K562 (cell line): Measurements from ENCODE around the gene CRX.

Experiments used
- CHD2 ChIP-seq: IDR thresholded peaks from 2 replicates; pipeline ENCODE4 v1.6.1; 2011; ENCODE audit warnings: low read depth, low read length
- FOXP1 ChIP-seq: sonication (generic); formaldehyde crosslinking; IDR thresholded peaks from 2 replicates; pipeline ENCODE4 v1.8.0; 2022; ENCODE audit warnings: mild to moderate bottlenecking, missing genetic modification reagents
- KAT8 ChIP-seq: fragments of 450-650 bp; IDR thresholded peaks from 2 replicates; pipeline ENCODE4 v1.6.1; 2016; ENCODE audit warnings: low read depth, mild to moderate bottlenecking
- KLF10 ChIP-seq: fragments of 250-450 bp; sonication (Bioruptor Pico); IDR thresholded peaks from 2 replicates; pipeline ENCODE4 v1.6.1; 2021; ENCODE audit warnings: matching md5 sums
- MTF1 ChIP-seq: fragments of 250-450 bp; sonication (Bioruptor Pico); IDR thresholded peaks from 2 replicates; pipeline ENCODE4 v1.9.0; 2021; ENCODE audit warnings: moderate library complexity, mild to moderate bottlenecking, inconsistent platforms, borderline replicate concordance
- MYC ChIP-seq, 2 experiments: fragments of 250-450 bp in 1 of 2; sonication (Bioruptor Pico) in 1 of 2; IDR thresholded peaks; 2 replicates each; pipeline versions ENCODE4 v1.5.1 to v1.6.1; 2012 to 2021; ENCODE audit warnings: low read depth in 2 of 2, borderline replicate concordance in 1 of 2, improper control_type of control experiment in 1 of 2, low read length in 1 of 2, mild to moderate bottlenecking in 1 of 2, moderate library complexity in 1 of 2
- ZNF165 ChIP-seq: fragments of 250-450 bp; sonication (Bioruptor Pico); IDR thresholded peaks from 2 replicates; pipeline ENCODE4 v1.4.0; 2020; ENCODE audit warnings: borderline replicate concordance
- TF ChIP-seq, protein P1 (sequence below): fragments of 450-650 bp; IDR thresholded peaks from 2 replicates; pipeline ENCODE4 v1.6.1; 2016; ENCODE audit warnings: borderline replicate concordance
- TF ChIP-seq, protein P2 (sequence below): sonication (generic); formaldehyde crosslinking; IDR thresholded peaks from 2 replicates; pipeline ENCODE4 v1.8.1; 2023; ENCODE audit warnings: missing genetic modification reagents, mild to moderate bottlenecking, borderline replicate concordance
- TF ChIP-seq, protein P3 (sequence below): sonication (generic); formaldehyde crosslinking; IDR thresholded peaks from 2 replicates; pipeline ENCODE4 v1.8.1; 2023; ENCODE audit warnings: mild to moderate bottlenecking, missing genetic modification reagents
- TF ChIP-seq, protein P4 (sequence below), 2 experiments: IDR thresholded peaks; 2 replicates each; pipeline ENCODE4 v1.6.1; 2012; ENCODE audit warnings: improper control_type of control experiment in 2 of 2, low read depth in 2 of 2, low read length in 2 of 2, borderline replicate concordance in 1 of 2
- TF ChIP-seq, protein P5 (sequence below), 2 experiments: fragments of 450-650 bp in 1 of 2; sonication (generic) in 1 of 2; formaldehyde crosslinking; conservative IDR thresholded peaks; 2 replicates each; pipeline versions ENCODE4 v1.4.0 to v1.8.1; 2020 to 2022; ENCODE audit warnings: mild to moderate bottlenecking in 1 of 2, missing genetic modification reagents in 1 of 2

DNA sequence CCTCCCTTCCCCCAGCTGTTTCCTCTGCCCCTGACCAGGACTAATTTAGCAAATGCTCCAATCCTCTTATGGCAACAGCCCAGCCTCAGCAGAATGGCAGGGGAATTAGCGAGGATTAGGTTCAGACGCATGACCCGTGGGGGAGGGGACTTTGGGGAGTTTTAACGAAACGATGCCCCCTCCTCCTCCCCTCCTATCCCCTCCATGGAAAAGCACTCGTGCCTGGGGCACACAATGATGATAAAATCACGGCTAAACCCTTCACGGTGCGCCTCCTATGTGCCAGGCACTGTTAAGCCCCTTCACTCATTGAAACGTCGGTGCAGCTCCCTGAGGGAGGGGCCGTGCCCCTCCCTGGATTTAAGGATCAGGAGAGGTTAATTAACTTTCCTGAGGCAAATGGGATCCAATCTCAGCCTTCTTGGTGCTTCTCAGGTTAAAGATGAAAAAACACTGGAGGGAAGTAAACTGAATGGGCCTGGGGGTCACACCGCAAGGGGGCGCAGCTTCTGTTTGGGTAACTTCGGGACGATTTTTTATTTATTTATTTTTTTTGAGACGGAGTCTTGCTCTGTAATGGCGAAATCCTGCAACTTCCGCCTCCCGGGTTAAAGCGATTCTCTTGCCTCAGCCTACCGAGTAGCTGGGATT is 27.2 kb downstream of the CRX start:
- no peak for TF ChIP-seq KLF10 (CRISPR knock-in tag)
- TF ChIP-seq, protein P1, sequence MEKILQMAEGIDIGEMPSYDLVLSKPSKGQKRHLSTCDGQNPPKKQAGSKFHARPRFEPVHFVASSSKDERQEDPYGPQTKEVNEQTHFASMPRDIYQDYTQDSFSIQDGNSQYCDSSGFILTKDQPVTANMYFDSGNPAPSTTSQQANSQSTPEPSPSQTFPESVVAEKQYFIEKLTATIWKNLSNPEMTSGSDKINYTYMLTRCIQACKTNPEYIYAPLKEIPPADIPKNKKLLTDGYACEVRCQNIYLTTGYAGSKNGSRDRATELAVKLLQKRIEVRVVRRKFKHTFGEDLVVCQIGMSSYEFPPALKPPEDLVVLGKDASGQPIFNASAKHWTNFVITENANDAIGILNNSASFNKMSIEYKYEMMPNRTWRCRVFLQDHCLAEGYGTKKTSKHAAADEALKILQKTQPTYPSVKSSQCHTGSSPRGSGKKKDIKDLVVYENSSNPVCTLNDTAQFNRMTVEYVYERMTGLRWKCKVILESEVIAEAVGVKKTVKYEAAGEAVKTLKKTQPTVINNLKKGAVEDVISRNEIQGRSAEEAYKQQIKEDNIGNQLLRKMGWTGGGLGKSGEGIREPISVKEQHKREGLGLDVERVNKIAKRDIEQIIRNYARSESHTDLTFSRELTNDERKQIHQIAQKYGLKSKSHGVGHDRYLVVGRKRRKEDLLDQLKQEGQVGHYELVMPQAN, result no peak
- TF ChIP-seq MTF1, result no peak
- no peak for TF ChIP-seq ZNF165 (CRISPR knock-in tag)
- no peak for TF ChIP-seq MYC (IDR thresholded peaks at IDR 0.05; ENCODE audit: low read depth, low read length)
- no peak for TF ChIP-seq MYC (CRISPR knock-in tag; IDR thresholded peaks at IDR 0.05; ENCODE audit: borderline replicate concordance, low read depth)
- TF ChIP-seq, protein P2, sequence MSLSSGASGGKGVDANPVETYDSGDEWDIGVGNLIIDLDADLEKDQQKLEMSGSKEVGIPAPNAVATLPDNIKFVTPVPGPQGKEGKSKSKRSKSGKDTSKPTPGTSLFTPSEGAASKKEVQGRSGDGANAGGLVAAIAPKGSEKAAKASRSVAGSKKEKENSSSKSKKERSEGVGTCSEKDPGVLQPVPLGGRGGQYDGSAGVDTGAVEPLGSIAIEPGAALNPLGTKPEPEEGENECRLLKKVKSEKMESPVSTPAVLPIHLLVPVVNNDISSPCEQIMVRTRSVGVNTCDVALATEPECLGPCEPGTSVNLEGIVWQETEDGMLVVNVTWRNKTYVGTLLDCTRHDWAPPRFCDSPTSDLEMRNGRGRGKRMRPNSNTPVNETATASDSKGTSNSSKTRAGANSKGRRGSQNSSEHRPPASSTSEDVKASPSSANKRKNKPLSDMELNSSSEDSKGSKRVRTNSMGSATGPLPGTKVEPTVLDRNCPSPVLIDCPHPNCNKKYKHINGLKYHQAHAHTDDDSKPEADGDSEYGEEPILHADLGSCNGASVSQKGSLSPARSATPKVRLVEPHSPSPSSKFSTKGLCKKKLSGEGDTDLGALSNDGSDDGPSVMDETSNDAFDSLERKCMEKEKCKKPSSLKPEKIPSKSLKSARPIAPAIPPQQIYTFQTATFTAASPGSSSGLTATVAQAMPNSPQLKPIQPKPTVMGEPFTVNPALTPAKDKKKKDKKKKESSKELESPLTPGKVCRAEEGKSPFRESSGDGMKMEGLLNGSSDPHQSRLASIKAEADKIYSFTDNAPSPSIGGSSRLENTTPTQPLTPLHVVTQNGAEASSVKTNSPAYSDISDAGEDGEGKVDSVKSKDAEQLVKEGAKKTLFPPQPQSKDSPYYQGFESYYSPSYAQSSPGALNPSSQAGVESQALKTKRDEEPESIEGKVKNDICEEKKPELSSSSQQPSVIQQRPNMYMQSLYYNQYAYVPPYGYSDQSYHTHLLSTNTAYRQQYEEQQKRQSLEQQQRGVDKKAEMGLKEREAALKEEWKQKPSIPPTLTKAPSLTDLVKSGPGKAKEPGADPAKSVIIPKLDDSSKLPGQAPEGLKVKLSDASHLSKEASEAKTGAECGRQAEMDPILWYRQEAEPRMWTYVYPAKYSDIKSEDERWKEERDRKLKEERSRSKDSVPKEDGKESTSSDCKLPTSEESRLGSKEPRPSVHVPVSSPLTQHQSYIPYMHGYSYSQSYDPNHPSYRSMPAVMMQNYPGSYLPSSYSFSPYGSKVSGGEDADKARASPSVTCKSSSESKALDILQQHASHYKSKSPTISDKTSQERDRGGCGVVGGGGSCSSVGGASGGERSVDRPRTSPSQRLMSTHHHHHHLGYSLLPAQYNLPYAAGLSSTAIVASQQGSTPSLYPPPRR (CRISPR knock-in tag), result no peak
- TF ChIP-seq, protein P3, sequence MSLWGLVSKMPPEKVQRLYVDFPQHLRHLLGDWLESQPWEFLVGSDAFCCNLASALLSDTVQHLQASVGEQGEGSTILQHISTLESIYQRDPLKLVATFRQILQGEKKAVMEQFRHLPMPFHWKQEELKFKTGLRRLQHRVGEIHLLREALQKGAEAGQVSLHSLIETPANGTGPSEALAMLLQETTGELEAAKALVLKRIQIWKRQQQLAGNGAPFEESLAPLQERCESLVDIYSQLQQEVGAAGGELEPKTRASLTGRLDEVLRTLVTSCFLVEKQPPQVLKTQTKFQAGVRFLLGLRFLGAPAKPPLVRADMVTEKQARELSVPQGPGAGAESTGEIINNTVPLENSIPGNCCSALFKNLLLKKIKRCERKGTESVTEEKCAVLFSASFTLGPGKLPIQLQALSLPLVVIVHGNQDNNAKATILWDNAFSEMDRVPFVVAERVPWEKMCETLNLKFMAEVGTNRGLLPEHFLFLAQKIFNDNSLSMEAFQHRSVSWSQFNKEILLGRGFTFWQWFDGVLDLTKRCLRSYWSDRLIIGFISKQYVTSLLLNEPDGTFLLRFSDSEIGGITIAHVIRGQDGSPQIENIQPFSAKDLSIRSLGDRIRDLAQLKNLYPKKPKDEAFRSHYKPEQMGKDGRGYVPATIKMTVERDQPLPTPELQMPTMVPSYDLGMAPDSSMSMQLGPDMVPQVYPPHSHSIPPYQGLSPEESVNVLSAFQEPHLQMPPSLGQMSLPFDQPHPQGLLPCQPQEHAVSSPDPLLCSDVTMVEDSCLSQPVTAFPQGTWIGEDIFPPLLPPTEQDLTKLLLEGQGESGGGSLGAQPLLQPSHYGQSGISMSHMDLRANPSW (CRISPR knock-in tag), result no peak
- no peak for TF ChIP-seq CHD2
- TF ChIP-seq, protein P4, sequence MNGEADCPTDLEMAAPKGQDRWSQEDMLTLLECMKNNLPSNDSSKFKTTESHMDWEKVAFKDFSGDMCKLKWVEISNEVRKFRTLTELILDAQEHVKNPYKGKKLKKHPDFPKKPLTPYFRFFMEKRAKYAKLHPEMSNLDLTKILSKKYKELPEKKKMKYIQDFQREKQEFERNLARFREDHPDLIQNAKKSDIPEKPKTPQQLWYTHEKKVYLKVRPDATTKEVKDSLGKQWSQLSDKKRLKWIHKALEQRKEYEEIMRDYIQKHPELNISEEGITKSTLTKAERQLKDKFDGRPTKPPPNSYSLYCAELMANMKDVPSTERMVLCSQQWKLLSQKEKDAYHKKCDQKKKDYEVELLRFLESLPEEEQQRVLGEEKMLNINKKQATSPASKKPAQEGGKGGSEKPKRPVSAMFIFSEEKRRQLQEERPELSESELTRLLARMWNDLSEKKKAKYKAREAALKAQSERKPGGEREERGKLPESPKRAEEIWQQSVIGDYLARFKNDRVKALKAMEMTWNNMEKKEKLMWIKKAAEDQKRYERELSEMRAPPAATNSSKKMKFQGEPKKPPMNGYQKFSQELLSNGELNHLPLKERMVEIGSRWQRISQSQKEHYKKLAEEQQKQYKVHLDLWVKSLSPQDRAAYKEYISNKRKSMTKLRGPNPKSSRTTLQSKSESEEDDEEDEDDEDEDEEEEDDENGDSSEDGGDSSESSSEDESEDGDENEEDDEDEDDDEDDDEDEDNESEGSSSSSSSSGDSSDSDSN (IDR thresholded peaks at IDR 0.05; ENCODE audit: borderline replicate concordance in 1 of 2, low read depth in 2 of 2, low read length in 2 of 2), result no peak
- TF ChIP-seq FOXP1 (CRISPR knock-in tag), result no peak
- TF ChIP-seq KAT8, result no peak
- TF ChIP-seq, protein P5, sequence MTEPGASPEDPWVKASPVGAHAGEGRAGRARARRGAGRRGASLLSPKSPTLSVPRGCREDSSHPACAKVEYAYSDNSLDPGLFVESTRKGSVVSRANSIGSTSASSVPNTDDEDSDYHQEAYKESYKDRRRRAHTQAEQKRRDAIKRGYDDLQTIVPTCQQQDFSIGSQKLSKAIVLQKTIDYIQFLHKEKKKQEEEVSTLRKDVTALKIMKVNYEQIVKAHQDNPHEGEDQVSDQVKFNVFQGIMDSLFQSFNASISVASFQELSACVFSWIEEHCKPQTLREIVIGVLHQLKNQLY (CRISPR knock-in tag; conservative IDR thresholded peaks at IDR 0.05), result no peak
